HepG2 (cell line): ENCODE data around the gene S1PR5. TPM values are rescaled to one million over a fixed set of nuclear protein-coding genes. Genes with fewer than 3 reads are reported as not detected.

Experiments used
- ATRX ChIP-seq: sonication (generic); formaldehyde crosslinking; IDR thresholded peaks from 2 replicates; pipeline ENCODE4 v1.4.0; 2020; ENCODE audit warnings: missing genetic modification reagents, borderline replicate concordance
- ELF3 ChIP-seq: IDR thresholded peaks from 2 replicates; pipeline ENCODE4 v1.6.1; 2016; ENCODE audit warnings: missing genetic modification reagents, missing compliant biosample characterization
- HES4 ChIP-seq: sonication (generic); formaldehyde crosslinking; IDR thresholded peaks from 2 replicates; pipeline ENCODE4 v1.9.0; 2021; ENCODE audit warnings: mild to moderate bottlenecking, missing genetic modification reagents, borderline replicate concordance
- IKZF4 ChIP-seq: sonication (generic); formaldehyde crosslinking; IDR thresholded peaks from 2 replicates; pipeline ENCODE4 v1.5.1; 2020; ENCODE audit warnings: borderline replicate concordance, mild to moderate bottlenecking, low read depth, missing genetic modification reagents; ENCODE audit errors: not compliant biosample characterization
- MED1 ChIP-seq: sonication (generic); formaldehyde crosslinking; IDR thresholded peaks from 2 replicates; pipeline ENCODE4 v1.4.0; 2020; ENCODE audit warnings: missing genetic modification reagents
- NFIB ChIP-seq: sonication (generic); formaldehyde crosslinking; IDR thresholded peaks from 2 replicates; pipeline ENCODE4 v1.9.0; 2021; ENCODE audit warnings: missing genetic modification reagents, mild to moderate bottlenecking, borderline replicate concordance
- NKX3-1 ChIP-seq: sonication (generic); formaldehyde crosslinking; IDR thresholded peaks from 2 replicates; pipeline ENCODE4 v1.5.0; 2020; ENCODE audit warnings: missing genetic modification reagents
- SETDB1 ChIP-seq: sonication (generic); formaldehyde crosslinking; IDR thresholded peaks from 2 replicates; pipeline ENCODE4 v1.5.1; 2020; ENCODE audit warnings: missing genetic modification reagents, mild to moderate bottlenecking, borderline replicate concordance
- SP4 ChIP-seq: sonication (generic); formaldehyde crosslinking; IDR thresholded peaks from 2 replicates; pipeline ENCODE4 v1.8.1; 2023; ENCODE audit warnings: mild to moderate bottlenecking, missing genetic modification reagents
- TAF1 ChIP-seq: sonication (generic); formaldehyde crosslinking; IDR thresholded peaks from 2 replicates; pipeline ENCODE4 v1.4.0; 2020; ENCODE audit warnings: missing genetic modification reagents
- ZBTB42 ChIP-seq: sonication (generic); formaldehyde crosslinking; IDR thresholded peaks from 2 replicates; pipeline ENCODE4 v1.5.0; 2020; ENCODE audit warnings: mild to moderate bottlenecking, missing genetic modification reagents
- ZNF12 ChIP-seq: sonication (generic); formaldehyde crosslinking; IDR thresholded peaks from 2 replicates; pipeline ENCODE4 v1.5.0; 2020; ENCODE audit warnings: missing genetic modification reagents
- ZNF225 ChIP-seq: sonication (generic); formaldehyde crosslinking; IDR thresholded peaks from 2 replicates; pipeline ENCODE4 v1.4.0; 2020; ENCODE audit warnings: mild to moderate bottlenecking, missing genetic modification reagents
- ZNF263 ChIP-seq: sonication (generic); formaldehyde crosslinking; IDR thresholded peaks from 2 replicates; pipeline ENCODE4 v1.4.0; 2020; ENCODE audit warnings: missing genetic modification reagents
- ZNF274 ChIP-seq: sonication (generic); formaldehyde crosslinking; IDR thresholded peaks from 2 replicates; pipeline ENCODE4 v1.5.1; 2020; ENCODE audit warnings: mild to moderate bottlenecking, missing genetic modification reagents
- ZNF3 ChIP-seq: IDR thresholded peaks from 2 replicates; pipeline ENCODE4 v1.7.0; 2017; ENCODE audit warnings: inconsistent platforms
- ZNF501 ChIP-seq: sonication (generic); formaldehyde crosslinking; IDR thresholded peaks from 2 replicates; pipeline ENCODE4 v1.5.1; 2020; ENCODE audit warnings: mild to moderate bottlenecking, moderate library complexity, missing genetic modification reagents
- ZNF512B ChIP-seq: sonication (generic); formaldehyde crosslinking; IDR thresholded peaks from 2 replicates; pipeline ENCODE4 v1.5.1; 2020; ENCODE audit warnings: missing genetic modification reagents, mild to moderate bottlenecking, borderline replicate concordance
- ZNF607 ChIP-seq: sonication (generic); formaldehyde crosslinking; IDR thresholded peaks from 2 replicates; pipeline ENCODE4 v1.5.1; 2020; ENCODE audit warnings: missing genetic modification reagents, mild to moderate bottlenecking, borderline replicate concordance
- ZNF615 ChIP-seq: sonication (generic); formaldehyde crosslinking; IDR thresholded peaks from 2 replicates; pipeline ENCODE4 v1.5.0; 2020; ENCODE audit warnings: mild to moderate bottlenecking, missing genetic modification reagents, borderline replicate concordance
- ZNF710 ChIP-seq: sonication (generic); formaldehyde crosslinking; IDR thresholded peaks from 2 replicates; pipeline ENCODE4 v1.5.0; 2020; ENCODE audit warnings: mild to moderate bottlenecking, missing genetic modification reagents, borderline replicate concordance
- polyA plus RNA-seq, 8 experiments: library from polyadenylated mRNA; depleted of rRNA in 3 of 8; stranded (reverse) in 7 of 8; unstranded in 1 of 8; fragments of >200 nt; fragmentation: Illumina TruSeq in 4 of 8; extraction: Trizol in 4 of 8; gene quantifications; 2 replicates each; pipeline versions ENCODE4 v1.2.1 to v1.2.3, GENCODE V29; 2011 to 2016; ENCODE audit warnings: low read depth in 4 of 8, missing spikeins in 1 of 8, mixed read lengths in 1 of 8; ENCODE audit not compliant: insufficient read depth in 1 of 8
- total RNA-seq, 5 experiments: library from RNA; depleted of rRNA; stranded (reverse); fragments of >200 nt; fragmentation: Illumina TruSeq; extraction: Trizol; gene quantifications; 2 replicates each; pipeline ENCODE4 v1.2.3, GENCODE V29; 2016; ENCODE audit warnings: low read depth in 1 of 5

The S1PR5 gene
- total and polyA plus RNA-seq, 2 of the 13 experiments (the other 11 are each of a cell fraction or from before 2014, with no cell fraction given) = 0.04 TPM; not detected in 1

- no peak for TF ChIP-seq ZNF512B (CRISPR knock-in tag)
- TF ChIP-seq ZNF225 (CRISPR knock-in tag) = peak; percentile 50; the same call in 1 of the 2 replicates
- peak; percentile 84 for TF ChIP-seq ZNF274 (CRISPR knock-in tag)
- 0 out of 2 replicates have a peak, but pooled peaks have one; percentile 8 for TF ChIP-seq ZNF12 (CRISPR knock-in tag)
- TF ChIP-seq ZBTB42 (CRISPR knock-in tag) = peak; percentile 49; the same call in 1 of the 2 replicates
- peak; percentile 89 for TF ChIP-seq NKX3-1 (CRISPR knock-in tag)
- no peak for TF ChIP-seq ZNF615 (CRISPR knock-in tag)
- TF ChIP-seq ATRX (CRISPR knock-in tag) = no peak
- TF ChIP-seq SETDB1 (CRISPR knock-in tag) = no peak
- TF ChIP-seq ZNF263 = 0 out of 2 replicates have a peak, but pooled peaks have one; percentile 39
- TF ChIP-seq ELF3 (CRISPR knock-in tag) = no peak
- TF ChIP-seq IKZF4 (CRISPR knock-in tag) = peak; percentile 91
- no peak for TF ChIP-seq SP4
- peak; percentile 15; the same call in 1 of the 2 replicates for TF ChIP-seq TAF1 (CRISPR knock-in tag)
- TF ChIP-seq ZNF501 (CRISPR knock-in tag) = no peak
- TF ChIP-seq ZNF607 (CRISPR knock-in tag) = no peak; the same call in none of the 2 replicates
- 0 out of 2 replicates have a peak, but pooled peaks have one; percentile 48 for TF ChIP-seq ZNF3 (CRISPR knock-in tag)
- no peak for TF ChIP-seq NFIB (CRISPR knock-in tag)
- TF ChIP-seq HES4 (CRISPR knock-in tag) = no peak
- peak; percentile 50 for TF ChIP-seq MED1 (CRISPR knock-in tag)
- TF ChIP-seq ZNF710 (CRISPR knock-in tag) = no peak
These were observed 14.1 kb downstream of the S1PR5 start, which contains the start of gene KEAP1 (continued) for GRCh38 chr19:10503002-10503789.
